ENCODE measurements around the gene NTRK2.

The NTRK2 gene

GRCh38 chr9:84758817-84759216 lies 89.3 kb downstream of the NTRK2 start:
- Histone ChIP-seq H3K4ac (ENCODE audit: low read depth, low read length) (no peak overlapping the region), H3K4me3 (ENCODE audit: low read depth, low read length) (no peak overlapping the region), H3K27ac (ENCODE audit: low read depth, low read length) (no peak overlapping the region), H3K79me2 (ENCODE audit: control insufficient read depth, insufficient read depth, low read length, poor library complexity) (no peaks in the 10 kb centered on the region), H4K12ac (ENCODE audit: low read depth, low read length) (no peak overlapping the region), H3K27me3 (ENCODE audit: insufficient read depth, low read length) (no peaks in the 10 kb centered on the region), H2BK12ac (ENCODE audit: low read length) (no peak overlapping the region), H3K9ac (ENCODE audit: low read length) (no peak overlapping the region), H3K4me1 (ENCODE audit: control insufficient read depth in 1 of 2, insufficient read depth in 2 of 2, low read length in 2 of 2) (no peaks in the 10 kb centered on the region), H3K36me3 (ENCODE audit: control insufficient read depth in 1 of 2, insufficient read depth in 2 of 2, low read length in 2 of 2) (no peaks in the 10 kb centered on the region), H3K79me1 (ENCODE audit: low read length) (no peaks in the 10 kb centered on the region), H3K14ac (ENCODE audit: low read length) (no peak overlapping the region), H3K9me3 (ENCODE audit: insufficient read depth, low read depth, low read length) (no peaks in the 10 kb centered on the region), H2BK120ac (ENCODE audit: insufficient read depth, low read length, poor library complexity) (no peak overlapping the region), H2BK5ac (ENCODE audit: low read depth, low read length, poor library complexity) (no peak overlapping the region), H2AK5ac (ENCODE audit: low read length) (no peak overlapping the region), H2AFZ (ENCODE audit: insufficient read depth, low read length, poor library complexity) (no peak overlapping the region), H3K18ac (ENCODE audit: low read length) (no peak overlapping the region), H4K91ac (ENCODE audit: low read depth, low read length) (no peak overlapping the region), H3K4me2 (ENCODE audit: low read length) (no peak overlapping the region), H4K8ac (ENCODE audit: low read depth, low read length) (no peak overlapping the region), H3K23ac (ENCODE audit: low read length) (no peak overlapping the region)
- WGBS (ENCODE audit: extremely low coverage, insufficient coverage, insufficient read length): no CpG with 5 or more reads among the region's 1 CpG
- DNase-seq: no peak

GRCh38 chr9:84759300-84759750 lies 89.8 kb downstream of the NTRK2 start:
- Histone ChIP-seq H2BK5ac (ENCODE audit: low read depth, low read length, poor library complexity) (no peak overlapping the region), H3K4me2 (ENCODE audit: low read length) (no peak overlapping the region), H3K79me2 (ENCODE audit: control insufficient read depth, insufficient read depth, low read length, poor library complexity) (no peaks in the 10 kb centered on the region), H3K27me3 (ENCODE audit: insufficient read depth, low read length) (no peaks in the 10 kb centered on the region), H3K23ac (ENCODE audit: low read length) (no peak overlapping the region), H4K8ac (ENCODE audit: low read depth, low read length) (no peak overlapping the region), H3K14ac (ENCODE audit: low read length) (no peak overlapping the region), H3K9me3 (ENCODE audit: insufficient read depth, low read depth, low read length) (no peaks in the 10 kb centered on the region), H2AK5ac (ENCODE audit: low read length) (no peak overlapping the region), H4K91ac (ENCODE audit: low read depth, low read length) (no peak overlapping the region), H3K4me3 (ENCODE audit: low read depth, low read length) (no peak overlapping the region), H4K12ac (ENCODE audit: low read depth, low read length) (no peak overlapping the region), H3K18ac (ENCODE audit: low read length) (no peak overlapping the region), H2BK120ac (ENCODE audit: insufficient read depth, low read length, poor library complexity) (no peak overlapping the region), H2BK12ac (ENCODE audit: low read length) (no peak overlapping the region), H3K9ac (ENCODE audit: low read length) (no peak overlapping the region), H3K36me3 (ENCODE audit: control insufficient read depth in 1 of 2, insufficient read depth in 2 of 2, low read length in 2 of 2) (no peaks in the 10 kb centered on the region), H3K4me1 (ENCODE audit: control insufficient read depth in 1 of 2, insufficient read depth in 2 of 2, low read length in 2 of 2) (no peaks in the 10 kb centered on the region), H3K79me1 (ENCODE audit: low read length) (no peaks in the 10 kb centered on the region), H3K4ac (ENCODE audit: low read depth, low read length) (no peak overlapping the region), H3K27ac (ENCODE audit: low read depth, low read length) (no peak overlapping the region), H2AFZ (ENCODE audit: insufficient read depth, low read length, poor library complexity) (no peak overlapping the region)
- no peak for DNase-seq
- no CpG with 5 or more reads among the region's 2 CpGs for WGBS (ENCODE audit: extremely low coverage, insufficient coverage, insufficient read length)

- H2BK120ac ChIP-seq (ENCODE audit: insufficient read depth, low read length, poor library complexity): no peak overlapping the region
- no peak overlapping the region for H2BK5ac ChIP-seq (ENCODE audit: low read depth, low read length, poor library complexity)
- no peak overlapping the region for H4K12ac ChIP-seq (ENCODE audit: low read depth, low read length)
- no peak overlapping the region for H3K9ac ChIP-seq (ENCODE audit: low read length)
- no peaks in the 10 kb centered on the region for H3K79me1 ChIP-seq (ENCODE audit: low read length)
- H4K8ac ChIP-seq (ENCODE audit: low read depth, low read length): no peak overlapping the region
- no peak overlapping the region for H3K4ac ChIP-seq (ENCODE audit: low read depth, low read length)
- no peak overlapping the region for H2AK5ac ChIP-seq (ENCODE audit: low read length)
- H3K4me1 ChIP-seq (ENCODE audit: control insufficient read depth in 1 of 2, insufficient read depth in 2 of 2, low read length in 2 of 2): no peaks in the 10 kb centered on the region
- H3K9me3 ChIP-seq (ENCODE audit: insufficient read depth, low read depth, low read length): no peaks in the 10 kb centered on the region
- no peaks in the 10 kb centered on the region for H3K27me3 ChIP-seq (ENCODE audit: insufficient read depth, low read length)
- no peaks in the 10 kb centered on the region for H3K36me3 ChIP-seq (ENCODE audit: control insufficient read depth in 1 of 2, insufficient read depth in 2 of 2, low read length in 2 of 2)
- H3K4me3 ChIP-seq (ENCODE audit: low read depth, low read length): no peak overlapping the region
- no peak overlapping the region for H3K27ac ChIP-seq (ENCODE audit: low read depth, low read length)
- H3K18ac ChIP-seq (ENCODE audit: low read length): no peak overlapping the region
- H3K4me2 ChIP-seq (ENCODE audit: low read length): no peak overlapping the region
- no peak overlapping the region for H3K14ac ChIP-seq (ENCODE audit: low read length)
- WGBS (ENCODE audit: extremely low coverage, insufficient coverage, insufficient read length): no CpG with 5 or more reads among the region's 2 CpGs
- H2AFZ ChIP-seq (ENCODE audit: insufficient read depth, low read length, poor library complexity): no peak overlapping the region
- H3K23ac ChIP-seq (ENCODE audit: low read length): no peak overlapping the region
- H2BK12ac ChIP-seq (ENCODE audit: low read length): no peak overlapping the region
- no peaks in the 10 kb centered on the region for H3K79me2 ChIP-seq (ENCODE audit: control insufficient read depth, insufficient read depth, low read length, poor library complexity)
- DNase-seq: no peak
- no peak overlapping the region for H4K91ac ChIP-seq (ENCODE audit: low read depth, low read length)
Observed at GRCh38 chr9:84759804-84760203, 90.3 kb downstream of the NTRK2 start.

- no peak overlapping the region for H3K23ac ChIP-seq (ENCODE audit: low read length)
- H2BK5ac ChIP-seq (ENCODE audit: low read depth, low read length, poor library complexity): no peak overlapping the region
- H3K79me1 ChIP-seq (ENCODE audit: low read length): no peaks in the 10 kb centered on the region
- H3K4me3 ChIP-seq (ENCODE audit: low read depth, low read length): no peak overlapping the region
- no peak overlapping the region for H2AFZ ChIP-seq (ENCODE audit: insufficient read depth, low read length, poor library complexity)
- no peak overlapping the region for H3K4me2 ChIP-seq (ENCODE audit: low read length)
- no CpG with 5 or more reads among the region's 2 CpGs for WGBS (ENCODE audit: extremely low coverage, insufficient coverage, insufficient read length)
- H3K9ac ChIP-seq (ENCODE audit: low read length): no peak overlapping the region
- H2AK5ac ChIP-seq (ENCODE audit: low read length): no peak overlapping the region
- no peaks in the 10 kb centered on the region for H3K4me1 ChIP-seq (ENCODE audit: control insufficient read depth in 1 of 2, insufficient read depth in 2 of 2, low read length in 2 of 2)
- no peak overlapping the region for H4K8ac ChIP-seq (ENCODE audit: low read depth, low read length)
- H2BK120ac ChIP-seq (ENCODE audit: insufficient read depth, low read length, poor library complexity): no peak overlapping the region
- H4K12ac ChIP-seq (ENCODE audit: low read depth, low read length): no peak overlapping the region
- H3K4ac ChIP-seq (ENCODE audit: low read depth, low read length): no peak overlapping the region
- H3K14ac ChIP-seq (ENCODE audit: low read length): no peak overlapping the region
- peaks cover 0 to 2% of the 10 kb centered on the region in 2 experiments for H3K36me3 ChIP-seq (ENCODE audit: control insufficient read depth in 1 of 2, insufficient read depth in 2 of 2, low read length in 2 of 2)
- H3K27ac ChIP-seq (ENCODE audit: low read depth, low read length): no peak overlapping the region
- no peaks in the 10 kb centered on the region for H3K9me3 ChIP-seq (ENCODE audit: insufficient read depth, low read depth, low read length)
- H4K91ac ChIP-seq (ENCODE audit: low read depth, low read length): no peak overlapping the region
- no peaks in the 10 kb centered on the region for H3K27me3 ChIP-seq (ENCODE audit: insufficient read depth, low read length)
- H3K18ac ChIP-seq (ENCODE audit: low read length): no peak overlapping the region
- no peak for DNase-seq
- no peaks in the 10 kb centered on the region for H3K79me2 ChIP-seq (ENCODE audit: control insufficient read depth, insufficient read depth, low read length, poor library complexity)
- H2BK12ac ChIP-seq (ENCODE audit: low read length): no peak overlapping the region
Observed at GRCh38 chr9:84761137-84761808, 91.7 kb downstream of the NTRK2 start.

All from trophoblast cell (in vitro differentiated cells and primary cell).